Neural cell (in vitro differentiated cells): ENCODE results near the gene FGR. TPM values are rescaled to one million over a fixed set of nuclear protein-coding genes. Genes with fewer than 3 reads are reported as not detected.

ENCODE experiments used
- H2AFZ ChIP-seq: fragments of 200-600, 300-800 bp; sonication (generic), shearing (Covaris generic); 2 replicates; pipeline ENCODE4 v1.6.0; 2014; ENCODE audit warnings: low read depth, mild to moderate bottlenecking, antibody characterized with exemption, low read length, moderate library complexity
- H3F3A ChIP-seq: fragments of 200-600 bp; shearing (Covaris generic); 2 replicates; pipeline ENCODE4 v1.6.1; 2016; ENCODE audit warnings: mild to moderate bottlenecking, moderate library complexity, mixed read lengths, antibody characterized with exemption, low read length; ENCODE audit not compliant: insufficient read depth, poor library complexity, severe bottlenecking
- H3K27ac ChIP-seq: fragments of 200-600, 300-800 bp; sonication (generic), shearing (Covaris generic); 2 replicates; pipeline ENCODE4 v1.5.1; 2014; ENCODE audit warnings: mild to moderate bottlenecking, low read length, moderate library complexity
- H3K27me3 ChIP-seq: fragments of 300-800, 200-600 bp; sonication (generic), shearing (Covaris generic); 2 replicates; pipeline ENCODE4 v1.6.0; 2014; ENCODE audit warnings: mild to moderate bottlenecking, low read depth, low read length, moderate library complexity; ENCODE audit not compliant: insufficient read depth
- H3K36me3 ChIP-seq: fragments of 300-800, 200-600 bp; sonication (generic), shearing (Covaris generic); 2 replicates; pipeline ENCODE4 v1.5.1; 2014; ENCODE audit warnings: mild to moderate bottlenecking, antibody characterized with exemption, low read length, moderate library complexity; ENCODE audit not compliant: insufficient read depth
- H3K4me2 ChIP-seq: fragments of 300-800, 200-600 bp; sonication (generic), shearing (Covaris generic); 2 replicates; pipeline ENCODE4 v1.6.0; 2014; ENCODE audit warnings: mild to moderate bottlenecking, low read length
- H3K4me3 ChIP-seq: fragments of 300-800, 200-600 bp; sonication (generic), shearing (Covaris generic); 2 replicates; pipeline ENCODE4 v1.5.1; 2014; ENCODE audit warnings: mild to moderate bottlenecking, low read length, moderate library complexity
- H3K79me2 ChIP-seq: fragments of 200-600 bp; shearing (Covaris generic); replicated peaks from 2 replicates; pipeline ENCODE4 v1.6.0; 2014; ENCODE audit warnings: mild to moderate bottlenecking, low read length, moderate library complexity; ENCODE audit not compliant: insufficient read depth
- H3K9ac ChIP-seq: fragments of 300-800, 200-600 bp; sonication (generic), shearing (Covaris generic); 2 replicates; pipeline ENCODE4 v1.6.1; 2016; ENCODE audit warnings: mild to moderate bottlenecking, low read length, mixed read lengths
- H3K9me2 ChIP-seq: fragments of 200-600 bp; shearing (Covaris generic); 2 replicates; pipeline ENCODE4 v1.6.1; 2016; ENCODE audit warnings: mild to moderate bottlenecking, low read length, mixed read lengths; ENCODE audit not compliant: insufficient read depth
- H3K9me3 ChIP-seq: fragments of 200-600, 300-800 bp; sonication (generic), shearing (Covaris generic); 2 replicates; pipeline ENCODE4 v1.6.1; 2016; ENCODE audit warnings: mild to moderate bottlenecking, mixed run types, low read length, moderate library complexity, mixed read lengths
- H4K20me1 ChIP-seq: fragments of 200-600 bp; shearing (Covaris generic); 2 replicates; pipeline ENCODE4 v1.6.1; 2016; ENCODE audit warnings: mild to moderate bottlenecking, mixed run types; ENCODE audit not compliant: insufficient read depth
- CTCF ChIP-seq: fragments of 450-650 bp; IDR thresholded peaks from 2 replicates; pipeline ENCODE4 v1.5.1; 2014; ENCODE audit warnings: antibody characterized with exemption, mild to moderate bottlenecking, moderate library complexity; ENCODE audit not compliant: poor library complexity, severe bottlenecking
- EP300 ChIP-seq: fragments of 450-650 bp; conservative IDR thresholded peaks from 2 replicates; pipeline ENCODE4 v1.6.1; 2014; ENCODE audit warnings: antibody characterized with exemption, mild to moderate bottlenecking, moderate library complexity; ENCODE audit not compliant: poor library complexity, severe bottlenecking
- EZH2 ChIP-seq: fragments of 200-600, 300-800 bp; shearing (Covaris generic), sonication (generic); IDR thresholded peaks from 2 replicates; pipeline ENCODE4 v1.6.1; 2014; ENCODE audit warnings: antibody characterized with exemption, low read length, borderline replicate concordance, mild to moderate bottlenecking; ENCODE audit not compliant: insufficient read depth, poor library complexity, severe bottlenecking
- MXI1 ChIP-seq: fragments of 450-650 bp; conservative IDR thresholded peaks from 2 replicates; pipeline ENCODE4 v1.6.1; 2014; ENCODE audit warnings: antibody characterized with exemption, mild to moderate bottlenecking; ENCODE audit not compliant: poor library complexity, severe bottlenecking
- POLR2AphosphoS5 ChIP-seq: IDR thresholded peaks from 2 replicates; pipeline ENCODE4 v1.6.1; 2012
- RAD21 ChIP-seq: fragments of 450-650 bp; conservative IDR thresholded peaks from 2 replicates; pipeline ENCODE4 v1.6.1; 2014; ENCODE audit warnings: antibody characterized with exemption, mild to moderate bottlenecking, moderate library complexity
- SMC3 ChIP-seq: fragments of 450-650 bp; conservative IDR thresholded peaks from 2 replicates; pipeline ENCODE4 v1.6.1; 2014; ENCODE audit warnings: antibody characterized with exemption, mild to moderate bottlenecking, moderate library complexity; ENCODE audit not compliant: poor library complexity
- TAF1 ChIP-seq: IDR thresholded peaks from 2 replicates; pipeline ENCODE4 v1.6.1; 2012; ENCODE audit warnings: low read depth
- polyA plus RNA-seq: library from polyadenylated mRNA; depleted of rRNA; stranded (reverse); fragments of >200 nt; gene quantifications from 2 replicates; pipeline ENCODE4 v1.2.3, GENCODE V29; 2014
- TF ChIP-seq, protein P1 (sequence below): IDR thresholded peaks from 2 replicates; pipeline ENCODE4 v1.6.1; 2012; ENCODE audit warnings: borderline replicate concordance

Gene FGR
- polyA plus RNA-seq, 1 donor from 2014 or later = not detected

DNA sequence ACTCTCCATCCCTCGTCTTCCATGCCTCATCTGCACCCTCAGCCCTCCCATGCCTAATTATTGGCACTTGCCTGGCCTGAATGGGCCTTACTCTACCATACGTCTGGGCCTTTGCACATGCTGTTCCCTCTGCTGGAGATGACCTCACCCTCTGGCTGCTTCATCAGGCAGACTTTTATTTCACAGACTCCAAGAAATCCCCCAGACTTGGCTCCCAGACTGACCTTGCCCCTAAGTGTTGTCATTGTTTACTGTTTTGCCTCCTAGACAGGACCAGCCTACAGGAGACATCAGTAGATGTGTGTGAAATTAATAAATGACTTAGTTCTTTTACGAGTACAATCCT is 25.8 kb downstream of the FGR start:
- H3K36me3 ChIP-seq = no peaks in the 10 kb centered on the region
- TF ChIP-seq TAF1 (no peak), RAD21 (no peak), SMC3 (no peak), EP300 (no peak), MXI1 (no peak), POLR2AphosphoS5 (no peak), CTCF (no peak), EZH2 (no peak)
- TF ChIP-seq, protein P1, sequence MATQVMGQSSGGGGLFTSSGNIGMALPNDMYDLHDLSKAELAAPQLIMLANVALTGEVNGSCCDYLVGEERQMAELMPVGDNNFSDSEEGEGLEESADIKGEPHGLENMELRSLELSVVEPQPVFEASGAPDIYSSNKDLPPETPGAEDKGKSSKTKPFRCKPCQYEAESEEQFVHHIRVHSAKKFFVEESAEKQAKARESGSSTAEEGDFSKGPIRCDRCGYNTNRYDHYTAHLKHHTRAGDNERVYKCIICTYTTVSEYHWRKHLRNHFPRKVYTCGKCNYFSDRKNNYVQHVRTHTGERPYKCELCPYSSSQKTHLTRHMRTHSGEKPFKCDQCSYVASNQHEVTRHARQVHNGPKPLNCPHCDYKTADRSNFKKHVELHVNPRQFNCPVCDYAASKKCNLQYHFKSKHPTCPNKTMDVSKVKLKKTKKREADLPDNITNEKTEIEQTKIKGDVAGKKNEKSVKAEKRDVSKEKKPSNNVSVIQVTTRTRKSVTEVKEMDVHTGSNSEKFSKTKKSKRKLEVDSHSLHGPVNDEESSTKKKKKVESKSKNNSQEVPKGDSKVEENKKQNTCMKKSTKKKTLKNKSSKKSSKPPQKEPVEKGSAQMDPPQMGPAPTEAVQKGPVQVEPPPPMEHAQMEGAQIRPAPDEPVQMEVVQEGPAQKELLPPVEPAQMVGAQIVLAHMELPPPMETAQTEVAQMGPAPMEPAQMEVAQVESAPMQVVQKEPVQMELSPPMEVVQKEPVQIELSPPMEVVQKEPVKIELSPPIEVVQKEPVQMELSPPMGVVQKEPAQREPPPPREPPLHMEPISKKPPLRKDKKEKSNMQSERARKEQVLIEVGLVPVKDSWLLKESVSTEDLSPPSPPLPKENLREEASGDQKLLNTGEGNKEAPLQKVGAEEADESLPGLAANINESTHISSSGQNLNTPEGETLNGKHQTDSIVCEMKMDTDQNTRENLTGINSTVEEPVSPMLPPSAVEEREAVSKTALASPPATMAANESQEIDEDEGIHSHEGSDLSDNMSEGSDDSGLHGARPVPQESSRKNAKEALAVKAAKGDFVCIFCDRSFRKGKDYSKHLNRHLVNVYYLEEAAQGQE = no peak
- no peak overlapping the region for H3K9ac ChIP-seq
- H3K4me2 ChIP-seq = no peak overlapping the region
- no peak overlapping the region for H3K4me3 ChIP-seq
- H3K9me3 ChIP-seq = no peaks in the 10 kb centered on the region
- no peaks in the 10 kb centered on the region for H3K27me3 ChIP-seq
- no peaks in the 10 kb centered on the region for H3K9me2 ChIP-seq
- H3F3A ChIP-seq = no peaks in the 10 kb centered on the region
- H3K79me2 ChIP-seq = peaks cover 4% of the 10 kb centered on the region
- no peaks in the 10 kb centered on the region for H4K20me1 ChIP-seq
- H3K27ac ChIP-seq = no peak overlapping the region
- H2AFZ ChIP-seq = no peak overlapping the region

GRCh38 chr1:27607239-27607804 is 27.7 kb downstream of the FGR start:
- Histone ChIP-seq H3K4me3 (no peak overlapping the region), H3K9me2 (no peaks in the 10 kb centered on the region), H3K36me3 (no peaks in the 10 kb centered on the region), H2AFZ (no peak overlapping the region), H3F3A (no peaks in the 10 kb centered on the region), H3K79me2 (peaks cover 18% of the 10 kb centered on the region), H4K20me1 (peaks cover 5% of the 10 kb centered on the region), H3K27me3 (no peaks in the 10 kb centered on the region), H3K9ac (no peak overlapping the region), H3K9me3 (no peaks in the 10 kb centered on the region), H3K4me2 (no peak overlapping the region), H3K27ac (no peak overlapping the region)
- no peak for TF ChIP-seq MXI1
- TF ChIP-seq CTCF = no peak
- no peak for TF ChIP-seq EZH2
- TF ChIP-seq POLR2AphosphoS5 = no peak
- no peak for TF ChIP-seq SMC3
- TF ChIP-seq, protein P1 = no peak
- TF ChIP-seq RAD21 = no peak
- TF ChIP-seq TAF1 = no peak
- no peak for TF ChIP-seq EP300
